SKM-1 treated with dmso at 0.1 percent for 144 hours (cell line): Measurements from ENCODE around the gene ARHGAP1.
"Not testable (repeated sequence)": the region's sequence is repeated elsewhere in the genome, so short reads cannot be mapped to it uniquely, and the experiment has no call there.

Source experiments
- DNase-seq: peaks from one replicate; lab custom pipeline; 2025; ENCODE audit not compliant: unreplicated experiment; lab: John Stamatoyannopoulos, UW

Gene ARHGAP1

GRCh38 chr11:46724088-46724487, 23.7 kb upstream of the ARHGAP1 start:
- DNase-seq, result no peak

DNA sequence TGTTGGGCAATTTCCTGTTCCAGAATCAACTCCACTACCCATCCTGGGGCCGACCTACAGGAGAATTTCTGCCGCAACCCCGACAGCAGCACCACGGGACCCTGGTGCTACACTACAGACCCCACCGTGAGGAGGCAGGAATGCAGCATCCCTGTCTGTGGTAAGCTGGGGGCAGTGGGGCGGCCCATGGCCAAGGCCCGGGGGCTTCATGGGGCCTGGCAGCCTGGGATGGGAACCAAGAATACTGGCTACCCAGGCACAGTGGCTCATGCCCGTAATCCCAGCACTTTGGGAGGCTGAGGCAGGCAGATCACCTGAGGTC, 22.9 kb upstream of the ARHGAP1 start:
- DNase-seq, result no peak

- DNase-seq, result no peak
Observed at GRCh38 chr11:46722566-46723358, 22.3 kb upstream of the ARHGAP1 start.

DNA sequence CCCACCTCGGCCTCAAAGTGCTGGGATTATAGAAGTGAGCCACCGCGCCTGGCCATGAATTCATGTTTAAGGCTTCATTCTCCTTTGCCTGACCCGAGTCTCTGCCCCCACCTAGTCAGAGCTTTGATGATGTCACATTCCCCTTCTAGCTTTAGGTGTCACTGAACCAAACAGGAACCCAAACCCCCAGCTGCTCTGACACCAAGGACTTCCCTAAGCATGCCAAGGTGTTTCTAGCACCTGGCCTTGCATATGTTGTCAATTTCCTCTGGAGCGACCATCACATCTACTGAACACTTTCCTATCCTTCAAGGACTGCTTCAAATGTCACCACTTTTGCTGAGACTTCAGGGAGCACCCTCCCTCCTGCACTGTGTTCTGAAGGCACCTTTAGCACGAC, 20.9 kb upstream of the ARHGAP1 start:
- DNase-seq, result no peak

GRCh38 chr11:46719543-46720218, 19.3 kb upstream of the ARHGAP1 start:
- DNase-seq, result no peak

- DNase-seq, result no peak
Observed at GRCh38 chr11:46719048-46719542, 18.7 kb upstream of the ARHGAP1 start, which contains the start of gene F2. TSS of gene F2 (plus strand) at chr11:46719213. CDS start at chr11:46719236, 23 bp downstream.

GRCh38 chr11:46718155-46719019, 18.0 kb upstream of the ARHGAP1 start:
- no peak for DNase-seq

- DNase-seq, result not testable (repeated sequence)
Observed at GRCh38 chr11:46717825-46718154, 17.4 kb upstream of the ARHGAP1 start.

DNA sequence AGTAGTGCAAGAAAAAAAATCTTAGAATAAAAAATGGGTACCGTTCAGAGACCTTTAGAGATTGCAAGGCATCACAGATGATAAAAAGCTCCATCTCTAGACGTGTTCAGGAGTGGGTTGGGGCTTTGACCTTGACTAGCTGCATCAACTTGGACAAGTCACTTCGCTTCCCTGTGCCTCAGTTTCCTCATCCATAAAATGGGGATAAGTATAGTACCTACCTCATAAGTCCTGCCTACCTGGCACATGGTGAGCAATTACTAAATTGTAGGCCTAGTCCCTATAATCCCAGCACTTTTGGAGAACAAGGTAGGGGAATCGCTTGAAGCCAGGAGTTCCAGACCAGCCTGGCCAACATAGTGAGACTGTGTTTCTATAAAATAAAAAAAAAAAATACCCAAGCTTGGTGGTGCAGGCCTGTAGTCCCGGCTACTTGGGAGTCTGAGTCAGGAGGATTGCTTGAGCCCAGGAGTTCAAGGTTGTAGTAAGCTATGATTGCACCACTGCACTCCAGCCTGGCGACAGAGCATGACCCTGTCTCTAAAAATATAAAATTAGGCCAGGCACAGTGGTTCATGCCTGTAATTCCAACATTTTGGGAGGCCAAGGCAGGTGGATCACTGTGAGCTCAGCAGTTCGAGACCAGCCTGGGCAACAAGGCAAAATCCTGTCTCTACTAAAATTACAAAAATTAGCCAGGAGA, 12.6 kb upstream of the ARHGAP1 start:
- no peak for DNase-seq

DNA sequence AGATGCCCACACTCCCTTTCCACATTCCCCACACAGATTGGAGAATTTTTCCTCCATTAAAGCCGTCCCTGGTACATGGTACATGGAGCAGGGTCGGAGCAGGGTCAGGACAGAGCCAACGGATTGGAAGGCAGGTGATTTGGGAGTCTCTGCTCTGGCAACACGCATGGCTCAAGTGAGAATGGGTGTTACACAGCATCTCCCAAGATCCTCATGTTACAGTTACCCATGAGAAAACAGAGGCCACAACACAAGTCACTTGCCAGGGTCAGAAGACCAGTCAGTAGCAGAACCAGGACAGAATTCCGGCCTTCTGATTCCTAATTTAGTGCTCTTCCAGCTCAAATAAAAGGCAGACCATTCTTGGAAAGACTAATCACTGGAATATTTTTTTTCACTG, 10.9 kb upstream of the ARHGAP1 start:
- no peak for DNase-seq

DNA sequence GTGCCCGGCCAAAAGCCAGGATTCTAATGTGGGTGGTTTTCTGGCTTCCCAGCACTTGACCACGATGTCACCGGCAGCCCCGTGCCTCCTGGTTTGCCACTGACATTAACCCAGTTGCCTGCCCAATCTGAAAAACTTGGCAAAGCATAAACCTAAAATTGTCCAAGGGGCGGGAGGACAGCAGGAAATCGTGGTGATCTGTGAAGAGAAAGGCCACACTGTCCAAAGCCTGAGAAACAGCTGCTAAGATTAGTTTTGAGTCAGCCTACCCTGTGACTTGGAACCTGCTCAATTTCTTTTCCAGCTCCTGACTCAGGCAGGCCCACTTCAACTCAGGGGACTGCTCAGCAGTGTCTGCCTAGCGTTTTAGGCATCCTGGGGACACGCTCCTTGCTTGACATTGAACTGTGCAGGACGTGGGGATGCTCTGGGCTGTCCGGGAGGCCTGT, 10.4 kb upstream of the ARHGAP1 start:
- DNase-seq, result no peak

GRCh38 chr11:46709351-46709750, 8.9 kb upstream of the ARHGAP1 start:
- DNase-seq, result not testable (repeated sequence)

- DNase-seq, result no peak
Observed at GRCh38 chr11:46706886-46707285, 6.5 kb upstream of the ARHGAP1 start.

- no peak for DNase-seq
Observed at GRCh38 chr11:46705070-46705688, 4.8 kb upstream of the ARHGAP1 start.

DNA sequence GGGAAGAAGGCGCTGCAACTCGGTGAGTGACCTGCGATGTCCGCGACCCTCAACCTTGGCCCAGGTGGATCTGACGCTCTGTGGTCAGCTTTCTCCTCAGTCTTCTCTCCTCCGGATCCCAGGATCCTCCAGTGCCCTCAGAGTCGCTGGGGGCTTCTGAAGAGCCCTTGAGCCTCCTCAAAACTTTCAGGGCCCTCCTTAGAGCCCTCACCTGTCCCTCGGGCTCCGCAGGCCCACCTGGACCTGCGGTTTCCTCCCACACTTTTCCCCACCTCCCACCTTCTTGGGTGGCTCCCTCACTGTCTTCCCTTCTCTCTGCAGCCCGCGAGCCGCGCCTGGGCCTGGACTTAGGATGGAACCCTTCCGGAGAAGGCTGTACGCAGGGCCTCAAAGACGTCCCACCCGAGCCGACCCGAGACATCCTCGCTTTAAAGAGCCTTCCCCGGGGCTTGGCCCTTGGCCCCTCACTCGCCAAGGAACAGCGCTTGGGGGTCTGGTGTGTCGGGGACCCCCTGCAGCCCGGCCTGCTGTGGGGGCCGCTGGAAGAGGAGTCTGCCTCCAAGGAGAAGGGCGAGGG, 747 bp upstream of the ARHGAP1 start:
- DNase-seq, result no peak

DNA sequence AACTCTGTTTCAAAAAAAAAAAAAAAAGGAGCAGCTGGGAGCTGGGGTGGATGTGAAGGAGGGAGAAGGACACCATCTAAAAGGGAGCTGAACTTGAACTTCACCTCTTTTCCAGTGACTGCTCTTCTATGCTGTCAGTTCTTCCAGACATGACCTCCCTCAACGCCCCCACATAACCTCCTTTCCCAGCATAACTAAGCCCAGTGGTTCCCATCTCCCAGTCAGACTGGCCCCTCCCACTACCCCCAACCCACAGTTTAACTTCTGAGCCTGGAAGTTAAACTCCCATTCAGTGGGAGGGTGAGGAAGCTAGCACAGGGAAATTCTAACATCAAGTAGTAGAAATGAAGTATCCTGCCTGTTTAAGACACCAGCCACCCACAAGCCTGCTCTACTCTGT, 1.8 kb downstream of the ARHGAP1 start:
- DNase-seq, result no peak

- no peak for DNase-seq
Observed at GRCh38 chr11:46697723-46698122, 2.7 kb downstream of the ARHGAP1 start.

DNA sequence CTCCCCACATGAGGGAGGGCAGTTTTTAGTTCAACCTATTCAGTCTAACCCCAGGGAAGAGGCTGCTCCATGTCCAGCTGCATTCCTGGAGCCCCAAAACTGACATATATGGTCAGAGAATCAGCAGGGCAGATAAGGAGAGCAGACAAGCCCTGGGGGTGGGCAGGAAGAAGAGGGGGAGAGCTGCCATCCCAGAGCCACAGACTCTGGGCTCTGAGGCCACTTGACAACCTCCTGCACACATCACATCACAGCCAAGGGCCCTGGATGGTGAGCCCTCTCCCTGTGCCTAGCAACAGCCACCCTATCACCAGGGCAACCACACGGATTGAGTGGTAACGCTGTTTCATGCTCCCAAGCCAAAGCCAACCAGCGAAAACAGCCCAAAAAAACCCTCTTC, 3.1 kb downstream of the ARHGAP1 start:
- no peak for DNase-seq

- DNase-seq, result no peak
Observed at GRCh38 chr11:46696212-46696558, 4.2 kb downstream of the ARHGAP1 start.
